DLD1 (cell line): Measurements from ENCODE around the gene TMEM33.
"Not testable (repeated sequence)": the region's sequence is repeated elsewhere in the genome, so short reads cannot be mapped to it uniquely, and the experiment has no call there.

Experiments used
- in situ Hi-C: cut with HindIII; loops from 2 replicates; pipeline ENCODE4 v1.10.0; 2017; ENCODE audit warnings: low sequenced_read_pairs

The TMEM33 gene, protein sequence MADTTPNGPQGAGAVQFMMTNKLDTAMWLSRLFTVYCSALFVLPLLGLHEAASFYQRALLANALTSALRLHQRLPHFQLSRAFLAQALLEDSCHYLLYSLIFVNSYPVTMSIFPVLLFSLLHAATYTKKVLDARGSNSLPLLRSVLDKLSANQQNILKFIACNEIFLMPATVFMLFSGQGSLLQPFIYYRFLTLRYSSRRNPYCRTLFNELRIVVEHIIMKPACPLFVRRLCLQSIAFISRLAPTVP

DNA sequence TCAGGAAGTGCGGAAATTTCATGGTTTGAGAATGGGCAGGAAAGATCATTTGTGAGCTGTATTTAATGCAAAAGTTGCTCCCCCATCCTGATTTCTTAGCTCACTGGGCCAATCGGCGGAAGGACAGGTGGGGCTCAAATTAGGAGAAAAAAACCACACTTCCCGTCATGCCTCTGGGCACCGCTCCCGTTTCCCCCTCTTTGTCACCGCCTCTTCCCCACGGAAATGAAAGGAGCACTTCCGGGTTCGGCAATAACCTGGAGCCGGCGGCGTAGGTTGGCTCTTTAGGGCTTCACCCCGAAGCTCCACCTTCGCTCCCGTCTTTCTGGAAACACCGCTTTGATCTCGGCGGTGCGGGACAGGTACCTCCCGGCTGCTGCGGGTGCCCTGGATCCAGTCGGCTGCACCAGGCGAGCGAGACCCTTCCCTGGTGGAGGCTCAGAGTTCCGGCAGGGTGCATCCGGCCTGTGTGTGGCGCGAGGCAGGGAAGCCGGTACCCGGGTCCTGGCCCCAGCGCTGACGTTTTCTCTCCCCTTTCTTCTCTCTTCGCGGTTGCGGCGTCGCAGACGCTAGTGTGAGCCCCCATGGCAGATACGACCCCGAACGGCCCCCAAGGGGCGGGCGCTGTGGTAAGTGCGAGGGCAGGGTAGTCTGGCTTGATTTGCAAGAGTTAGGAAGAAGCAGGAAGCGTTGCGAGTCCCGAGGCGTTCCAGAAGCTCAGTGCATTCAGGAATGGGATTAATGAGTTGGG is at the start of gene TMEM33:
Gene TMEM33 (plus strand): TSS at position 529 of the 751 bp plus-strand sequence. CDS start 56 bp downstream, at position 585.
- in situ Hi-C loops, result no loop called here

DNA sequence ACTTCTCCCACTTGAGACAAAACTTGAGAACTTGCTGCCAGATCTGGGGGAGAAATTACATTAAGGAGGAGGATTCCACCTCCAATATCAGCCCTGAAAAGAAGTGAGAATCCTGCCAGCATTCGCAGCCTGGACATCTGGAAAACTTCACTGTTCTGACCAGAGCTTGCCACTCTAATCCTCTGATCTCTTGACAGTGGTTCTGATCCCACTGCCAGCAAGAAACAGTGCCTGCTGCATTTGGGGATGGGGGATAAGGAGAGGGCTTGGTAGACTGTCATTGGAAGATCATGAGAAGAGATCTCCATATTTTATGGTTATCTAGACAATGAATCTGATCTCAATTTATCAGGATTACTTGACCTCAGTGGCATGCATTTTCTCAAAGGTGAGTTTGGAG is 49.8 kb upstream of the TMEM33 start:
- in situ Hi-C loops, result no loop called here

DNA sequence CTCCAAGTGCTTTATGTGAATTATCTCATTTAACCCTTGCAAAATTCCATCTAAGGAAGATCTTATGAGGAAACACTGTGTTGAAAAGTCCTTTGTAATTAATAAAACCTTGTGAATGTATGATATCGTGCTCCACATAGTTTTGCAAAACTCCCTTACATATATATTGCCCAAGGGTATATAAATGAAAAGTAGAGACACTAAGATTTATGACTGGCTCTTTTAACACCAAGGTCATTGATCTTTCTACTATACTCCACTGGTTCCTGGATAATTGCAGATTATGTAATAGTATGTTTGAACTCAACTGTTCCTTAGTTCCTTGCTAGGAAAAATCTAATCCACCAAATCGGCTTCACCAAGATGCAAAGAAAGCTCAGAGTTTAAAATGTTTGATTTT is 48.0 kb upstream of the TMEM33 start:
- in situ Hi-C loops, result no loop called here

DNA sequence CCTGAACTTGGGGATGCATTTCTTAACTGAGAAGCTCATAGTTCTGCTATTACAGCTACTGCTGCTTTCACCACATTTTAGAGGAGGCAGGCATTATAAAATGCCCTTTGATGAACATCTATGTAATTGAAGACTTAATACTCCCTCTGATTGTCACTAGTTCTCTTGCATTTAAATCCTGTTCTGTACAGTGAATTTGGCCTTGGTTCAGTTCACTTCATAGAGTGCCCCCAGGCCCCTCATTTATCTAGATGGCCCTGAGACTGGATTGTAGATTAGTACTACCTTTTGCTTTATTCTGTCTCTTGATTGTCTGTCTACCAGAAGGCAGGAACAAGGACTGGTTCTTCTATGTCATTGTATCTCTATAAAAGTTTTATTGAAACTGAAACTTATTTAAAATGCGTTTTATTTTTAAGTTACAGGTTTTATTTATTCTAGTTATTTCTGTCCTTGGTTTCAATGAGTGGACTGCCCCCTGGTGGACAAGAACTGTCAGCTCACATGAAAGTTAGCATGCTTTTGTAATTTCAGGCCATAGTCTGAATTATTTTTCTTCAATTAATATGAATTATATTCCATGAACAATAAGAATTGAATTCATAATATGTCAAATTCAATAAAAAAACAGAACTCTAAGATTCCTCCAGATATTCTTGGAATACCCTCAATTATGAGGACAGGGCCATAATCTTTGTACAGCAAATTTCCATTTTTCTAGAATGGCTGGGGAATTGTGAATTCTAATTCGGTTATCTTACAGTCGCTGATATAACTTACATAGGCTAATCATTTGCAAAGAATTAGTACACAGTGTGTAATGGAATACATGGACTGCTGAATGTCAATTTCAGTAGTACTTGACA is 47.2 kb upstream of the TMEM33 start:
- in situ Hi-C loops, result no loop called here

DNA sequence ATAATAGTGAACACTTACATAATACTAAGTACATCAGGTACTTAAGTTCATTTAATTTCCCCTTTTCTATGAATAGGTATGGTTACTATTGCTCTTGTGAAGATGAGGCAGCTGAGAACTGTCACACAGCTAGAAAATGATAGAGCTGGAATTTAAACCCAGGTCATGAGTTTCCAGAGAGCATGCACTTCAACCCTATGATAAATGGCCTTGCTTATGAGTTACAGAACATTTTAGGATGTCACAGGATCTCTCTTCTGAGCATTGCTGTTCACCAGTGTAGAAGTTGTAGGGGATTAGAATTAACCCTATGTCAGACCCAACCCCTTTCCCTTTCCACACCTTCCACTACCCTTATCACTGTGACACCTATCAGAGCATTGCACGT is 46.5 kb upstream of the TMEM33 start:
- in situ Hi-C loops, result no loop called here

DNA sequence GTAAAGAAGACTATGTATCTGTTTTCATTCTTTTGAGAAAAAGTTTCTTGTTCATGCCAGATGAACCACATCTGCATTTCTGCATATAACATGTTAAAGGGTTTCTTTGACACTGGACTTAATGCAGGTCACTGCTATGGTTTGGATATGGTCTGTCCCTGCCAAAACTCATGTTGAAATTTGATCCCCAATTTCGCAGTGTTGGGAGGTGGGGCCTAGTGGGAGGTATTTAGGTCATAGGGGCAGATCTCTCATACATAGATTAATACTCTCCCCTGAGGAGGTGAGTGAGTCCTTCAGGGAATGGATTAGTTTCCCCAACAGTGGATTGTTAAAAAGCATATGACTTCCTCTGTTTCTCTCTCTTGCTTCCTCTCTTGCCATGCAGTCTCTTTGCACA is 45.9 kb upstream of the TMEM33 start:
- in situ Hi-C loops, result no loop called here

DNA sequence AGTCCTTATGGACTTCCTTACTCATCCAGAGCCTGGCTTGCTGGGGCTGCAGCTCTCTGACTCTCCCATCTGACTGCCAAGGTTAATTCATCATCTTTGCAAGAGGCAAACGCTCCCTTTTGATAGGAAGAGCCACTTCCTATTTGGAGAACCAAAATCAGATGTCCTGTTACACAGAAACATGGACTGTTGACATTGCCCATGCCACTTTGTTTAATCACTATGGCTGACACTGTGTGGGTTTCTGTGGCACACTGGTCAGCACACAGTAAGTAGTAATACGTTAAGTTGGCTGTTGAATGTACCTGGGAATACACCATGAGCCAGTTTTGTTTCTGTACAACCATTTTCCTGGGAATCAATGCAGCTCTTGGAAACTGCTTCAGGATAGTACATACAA is 45.1 kb upstream of the TMEM33 start:
- in situ Hi-C loops, result no loop called here

DNA sequence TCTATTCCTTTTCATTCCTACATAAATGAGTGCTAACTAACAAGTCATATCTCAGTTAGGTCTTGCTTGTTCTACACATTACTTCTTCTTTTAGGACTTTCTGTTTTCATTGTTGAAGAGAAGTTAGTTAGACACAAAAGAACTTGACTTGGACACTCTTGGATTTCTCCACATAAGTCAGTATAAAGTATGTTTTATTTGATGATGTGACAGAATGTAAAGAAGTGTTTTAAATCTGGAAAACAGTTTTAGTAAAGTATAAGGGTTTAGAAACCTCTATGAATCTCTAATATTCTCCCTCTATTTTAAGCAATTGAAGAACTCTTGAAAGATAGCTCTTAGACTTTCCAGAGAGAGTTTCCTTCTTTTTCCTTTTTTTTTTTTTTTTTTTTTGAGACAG is 38.6 kb upstream of the TMEM33 start:
- in situ Hi-C loops, result no loop called here

DNA sequence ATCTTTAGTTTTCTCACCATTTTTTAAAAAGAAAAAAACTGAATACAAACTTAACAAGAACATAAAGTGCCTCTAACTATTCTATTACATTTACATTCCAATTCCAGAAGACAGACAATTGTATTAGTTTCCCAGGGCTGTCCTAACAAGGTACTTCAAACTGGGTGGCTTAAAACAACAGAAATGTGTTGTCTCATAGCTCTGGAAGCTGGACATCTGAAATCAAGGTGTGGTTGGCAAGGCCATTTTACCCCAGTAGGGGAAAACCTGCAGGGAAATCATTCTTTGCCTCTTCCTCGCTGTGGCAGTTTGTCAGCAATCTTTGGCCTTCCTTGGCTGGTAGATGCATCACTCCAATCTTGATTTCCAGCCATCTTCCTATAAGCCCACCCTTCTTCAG is 37.5 kb upstream of the TMEM33 start:
- in situ Hi-C loops, result no loop called here

DNA sequence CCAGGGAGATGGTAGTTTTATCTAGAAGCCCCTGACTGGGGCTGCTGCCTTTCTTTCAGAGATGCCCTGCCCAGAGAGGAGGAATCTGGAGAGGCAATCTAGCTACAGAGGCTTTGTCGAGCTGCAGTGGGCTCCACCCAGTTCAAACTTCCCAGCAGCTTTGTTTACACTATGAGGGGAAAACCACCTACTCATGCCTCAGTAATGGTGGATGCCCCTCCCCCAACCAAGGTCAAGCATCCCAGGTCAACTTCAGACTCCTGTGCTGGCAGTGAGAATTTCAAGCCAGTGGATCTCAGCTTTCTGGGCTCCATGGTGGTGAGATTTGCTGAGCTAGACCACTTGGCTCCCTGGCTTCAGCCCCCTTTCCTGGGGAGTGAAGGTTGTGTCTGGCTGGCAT is 26.1 kb upstream of the TMEM33 start:
- in situ Hi-C loops, result not testable (repeated sequence)

DNA sequence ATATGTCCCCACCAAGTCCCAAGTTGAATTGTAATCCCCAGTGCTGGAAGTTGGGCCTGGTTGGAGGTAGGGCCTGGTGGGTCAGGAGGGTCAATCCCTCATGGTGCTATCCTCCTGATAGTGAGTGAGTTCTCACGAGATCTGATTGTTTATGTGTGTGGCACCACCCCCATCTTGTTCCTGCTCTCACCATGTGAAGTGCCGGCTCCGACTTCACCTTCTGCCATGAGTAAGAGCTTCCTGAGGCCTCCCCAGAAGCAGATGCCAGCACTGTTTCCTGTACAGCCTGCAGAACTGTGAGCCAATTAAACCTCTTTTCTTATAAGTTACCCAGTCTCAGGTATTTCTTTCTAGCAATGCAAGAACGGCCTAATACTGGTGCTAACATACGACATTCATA is 22.7 kb upstream of the TMEM33 start:
- in situ Hi-C loops, result no loop called here

DNA sequence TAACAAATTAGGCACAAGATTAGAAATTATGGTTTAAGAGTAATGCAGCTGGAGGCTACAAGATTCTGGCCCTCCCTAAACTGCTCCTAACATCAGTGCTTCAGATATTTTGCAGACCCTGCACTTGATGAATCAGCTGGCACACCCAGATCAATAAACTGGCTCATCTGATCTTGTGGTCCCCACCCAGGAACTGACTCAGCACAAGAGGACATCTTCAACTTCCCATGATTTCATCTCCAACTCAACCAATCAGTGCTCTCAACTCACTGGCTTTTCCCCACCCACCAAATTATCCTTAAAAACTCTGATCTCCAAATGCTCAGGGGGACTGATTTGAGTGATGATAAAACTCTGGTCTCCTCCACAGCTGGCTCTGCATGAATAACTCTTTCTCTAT is 21.7 kb upstream of the TMEM33 start:
- in situ Hi-C loops, result no loop called here

DNA sequence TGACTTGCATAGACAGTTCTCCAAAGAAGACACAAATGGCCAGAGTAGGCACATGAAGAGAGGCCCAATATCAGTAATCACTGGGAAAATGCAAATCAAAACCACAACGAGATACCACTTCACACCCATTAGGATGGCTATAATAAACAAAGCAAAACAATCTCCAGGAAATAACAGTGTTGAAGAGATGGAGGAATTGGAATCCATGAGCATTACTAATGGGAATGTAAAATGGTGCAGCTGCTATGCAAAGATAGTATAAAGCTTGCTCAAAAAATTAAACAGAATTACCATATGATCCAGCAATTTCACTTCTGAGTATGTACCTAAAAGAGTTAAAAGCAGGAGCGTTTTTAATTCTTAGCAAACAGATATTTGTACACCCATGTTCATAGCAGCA is 17.0 kb upstream of the TMEM33 start:
- in situ Hi-C loops, result no loop called here

DNA sequence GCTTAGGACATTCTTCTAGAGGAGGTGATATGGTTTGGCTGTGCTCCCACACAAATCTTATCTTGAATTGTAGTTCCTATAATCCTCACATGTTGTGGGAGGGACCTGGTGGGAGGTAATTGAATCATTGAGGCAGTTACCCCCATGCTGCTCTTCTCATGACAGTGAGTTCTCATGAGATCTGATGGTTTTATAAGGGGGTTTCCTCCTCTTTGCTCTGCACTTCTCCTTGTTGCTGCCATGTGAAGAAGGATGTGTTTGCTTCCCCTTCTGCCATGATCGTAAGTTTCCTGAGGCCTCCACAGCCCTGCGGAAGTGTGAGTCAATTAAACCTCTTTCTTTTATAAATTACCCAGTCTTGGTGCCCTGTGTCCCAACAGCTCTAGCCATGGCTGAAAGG is 14.8 kb upstream of the TMEM33 start:
- in situ Hi-C loops, result not testable (repeated sequence)

DNA sequence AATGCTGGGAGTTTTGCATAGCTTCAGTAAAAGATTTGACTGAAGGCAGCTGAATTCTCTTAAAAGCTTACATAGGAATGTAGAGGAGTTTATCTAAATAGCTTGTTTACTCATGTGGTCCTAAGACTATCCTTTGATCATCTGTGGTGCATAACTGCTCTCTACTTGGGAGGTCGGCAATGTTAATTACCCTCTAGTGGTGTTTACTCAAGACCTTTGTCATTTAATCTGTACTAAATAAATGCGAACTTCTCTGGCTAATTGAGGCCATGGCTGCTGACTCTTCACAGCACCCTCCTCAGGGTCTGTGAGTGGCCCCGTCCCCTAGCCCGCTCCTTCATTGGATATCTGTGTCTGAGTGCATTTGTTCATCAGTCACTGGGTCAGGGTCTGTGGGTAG is 13.8 kb upstream of the TMEM33 start:
- in situ Hi-C loops, result no loop called here

DNA sequence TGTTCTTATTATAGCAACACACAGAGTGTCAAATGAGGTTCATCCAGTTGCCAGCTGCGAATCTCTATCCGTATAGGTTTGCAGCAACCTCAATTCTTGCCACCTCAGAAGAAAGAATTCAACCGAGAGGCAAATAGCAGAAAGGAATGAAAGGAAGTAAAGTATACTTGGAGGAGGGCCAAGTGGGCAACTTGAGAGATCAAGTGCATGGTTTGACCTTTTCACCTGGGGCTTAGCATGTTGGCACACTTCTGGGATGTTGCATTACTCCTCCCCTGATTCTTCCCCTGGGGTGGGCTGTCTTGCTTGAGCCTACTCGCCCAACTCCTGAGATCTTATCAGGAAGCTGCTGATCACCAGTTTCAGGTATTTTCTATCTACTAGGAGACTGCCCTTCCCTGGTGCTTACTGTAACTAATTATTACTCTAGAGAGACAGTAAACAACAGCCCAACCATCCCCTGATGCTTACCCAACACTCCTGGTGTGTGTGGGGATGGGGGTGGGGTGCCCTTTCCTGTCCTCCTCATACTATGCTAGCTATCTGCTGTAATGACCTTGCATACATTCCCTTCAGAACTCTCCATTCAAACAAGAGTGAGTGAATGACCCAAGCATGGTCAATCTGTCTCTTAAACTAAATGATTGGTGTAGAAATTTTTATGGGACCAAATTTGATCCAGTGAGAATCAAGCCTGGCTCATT is 7.3 kb upstream of the TMEM33 start:
- in situ Hi-C loops, result no loop called here

DNA sequence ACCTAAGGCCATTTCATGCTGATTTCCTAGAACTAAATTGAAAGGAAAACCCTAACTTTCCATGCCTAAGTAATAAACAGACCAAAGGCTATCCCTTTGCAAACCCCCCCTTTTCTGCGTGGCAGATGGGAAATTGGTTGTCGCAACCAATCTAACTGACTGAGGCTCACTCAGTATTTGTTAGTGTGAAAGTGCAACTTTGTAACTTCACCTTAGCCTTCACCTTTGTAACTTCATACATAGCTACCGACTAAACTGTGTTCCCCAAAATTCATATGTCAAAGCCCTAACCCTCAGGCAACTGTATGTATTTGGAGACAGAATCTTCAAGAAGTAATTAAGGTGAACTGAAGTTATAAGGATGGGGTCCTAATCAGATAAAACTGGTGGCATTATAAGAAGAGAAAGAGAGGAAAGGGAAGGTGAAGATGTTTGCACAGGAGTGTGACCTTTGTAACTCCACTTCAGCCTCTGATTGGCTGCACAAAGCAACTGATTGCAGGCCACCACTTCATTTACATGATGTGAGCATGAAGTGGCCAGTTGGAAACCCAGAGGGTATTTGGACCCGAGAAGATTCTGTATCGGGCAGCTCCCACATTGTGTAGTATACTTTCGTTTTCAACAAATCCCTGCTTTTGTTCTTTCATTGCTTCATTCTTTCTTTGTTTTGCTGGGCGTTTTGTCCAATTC is 4.9 kb upstream of the TMEM33 start:
- in situ Hi-C loops, result no loop called here

DNA sequence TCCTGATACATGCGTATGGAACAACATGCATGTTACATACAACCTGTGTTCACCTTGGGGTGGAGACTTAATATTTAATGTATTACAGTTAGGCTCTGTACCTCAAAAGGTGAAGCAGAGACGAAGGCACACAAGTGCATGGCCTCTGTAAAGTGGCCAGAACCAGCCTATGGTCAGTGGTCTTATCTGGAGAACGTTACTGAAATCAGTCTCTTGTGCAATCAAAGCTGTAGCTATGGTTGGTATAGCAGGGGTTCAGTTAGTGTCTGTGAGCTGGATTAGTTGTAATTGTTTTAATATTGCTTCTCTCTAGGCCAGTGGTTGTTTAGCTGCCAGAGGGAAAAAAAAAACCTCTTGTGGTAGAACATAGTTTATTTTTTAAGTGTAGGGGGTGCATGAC is 2.2 kb upstream of the TMEM33 start:
- in situ Hi-C loops, result no loop called here

DNA sequence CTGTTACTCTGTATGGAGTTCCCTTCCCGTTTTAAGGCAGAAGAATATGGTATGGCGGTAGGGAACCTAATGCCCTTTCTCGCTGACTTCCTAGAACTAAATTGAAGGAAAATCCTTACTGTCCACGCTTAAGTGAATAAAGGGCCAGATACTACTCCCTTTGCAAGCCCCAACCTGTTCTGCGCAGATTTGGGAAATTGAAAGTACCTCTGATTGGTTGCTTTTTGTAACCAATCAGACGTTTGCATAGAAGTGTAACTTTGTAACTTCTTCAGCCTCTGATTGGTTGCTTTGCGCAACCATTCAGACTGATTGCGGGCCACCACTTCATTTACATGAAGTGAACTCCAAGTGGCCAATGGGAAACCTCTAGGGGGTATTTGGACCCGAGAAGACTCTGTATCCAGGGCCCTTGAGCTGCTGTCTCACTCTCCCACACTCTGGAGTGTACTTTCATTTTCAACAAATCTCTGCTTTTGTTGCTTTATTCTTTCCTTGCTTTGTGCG is 1.2 kb upstream of the TMEM33 start:
- in situ Hi-C loops, result no loop called here

DNA sequence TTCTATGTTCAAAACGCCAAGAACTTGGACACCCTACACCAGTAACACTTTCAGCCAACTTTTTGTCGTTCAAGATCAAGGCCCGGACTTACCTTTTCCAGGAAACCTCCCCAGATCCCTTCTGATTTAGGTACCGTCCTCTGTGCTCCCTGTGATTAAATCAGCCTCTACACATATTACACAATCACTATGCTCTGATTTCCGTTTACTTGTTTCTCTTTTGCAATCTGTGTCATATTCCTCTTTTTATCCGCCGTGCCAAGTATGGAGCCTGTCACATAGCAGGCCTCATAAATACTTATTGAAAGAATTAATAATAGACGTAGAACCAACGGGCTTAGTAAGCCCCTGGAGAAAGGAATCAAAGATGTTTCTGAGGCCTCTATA is 722 bp upstream of the TMEM33 start:
- in situ Hi-C loops, result no loop called here
